B cell (primary cell): ENCODE results near the gene TMEM156. TPM values are rescaled to one million over a fixed set of nuclear protein-coding genes. Genes with fewer than 3 reads are reported as not detected.

Experiments
- ATAC-seq: fragments of 200-7000 bp; cut with Tn5 transposase; one replicate; pipeline ENCODE4 v1.10.0; 2021; ENCODE audit warnings: low read depth, mild to moderate bottlenecking, moderate number of reproducible peaks, moderate library complexity
- CTCF ChIA-PET: fragments of 350-600 bp; sonication (Branson Sonifier 250); formaldehyde crosslinking; loops from one replicate; lab custom pipeline; 2021; ENCODE audit warnings: antibody characterized with exemption, inconsistent platforms; lab: Charles Lee
- POLR2A ChIA-PET: fragments of 350-600 bp; sonication (Branson Sonifier 250); formaldehyde crosslinking; loops from one replicate; lab custom pipeline; 2021; ENCODE audit warnings: antibody characterized with exemption; lab: Charles Lee
- DNase-seq: peaks from one replicate; pipeline ENCODE4 v3.0.0; 2013
- H2AFZ ChIP-seq: 2 replicates; pipeline ENCODE4 v1.6.1; 2012; ENCODE audit warnings: mild to moderate bottlenecking, low read depth, low read length; ENCODE audit not compliant: insufficient read depth, poor library complexity, severe bottlenecking
- H3K27ac ChIP-seq, 2 donors: 1 replicate in 1 of 2; 2 replicates in 1 of 2; pipeline ENCODE4 v1.5.1; 2012 to 2013; ENCODE audit warnings: low read length in 2 of 2, mild to moderate bottlenecking in 2 of 2, moderate library complexity in 1 of 2
- H3K27me3 ChIP-seq, 4 experiments: fragments of 200-600 bp in 1 of 4; sonication (generic) in 1 of 4; replicated peaks in 1 of 4; 1 replicate in 2 of 4; 2 replicates in 2 of 4; pipeline versions ENCODE4 v1.6.1 to v1.7.0; 2013 to 2016; ENCODE audit warnings: low read length in 3 of 4, mild to moderate bottlenecking in 2 of 4, mixed read lengths in 1 of 4, moderate library complexity in 1 of 4; ENCODE audit not compliant: insufficient read depth in 4 of 4, control insufficient read depth in 3 of 4; ENCODE audit errors: control extremely low read depth in 1 of 4
- H3K36me3 ChIP-seq, 2 experiments: replicated peaks in 1 of 2; 1 replicate in 1 of 2; 2 replicates in 1 of 2; pipeline versions ENCODE4 v1.6.1 to v1.7.1; 2013; ENCODE audit warnings: low read length in 1 of 2; ENCODE audit not compliant: insufficient read depth in 2 of 2, control insufficient read depth in 1 of 2; ENCODE audit errors: control extremely low read depth in 1 of 2, extremely low read depth in 1 of 2
- H3K4me1 ChIP-seq, 2 donors: fragments of 200-600 bp in 1 of 2; sonication (generic) in 1 of 2; 1 replicate in 1 of 2; 2 replicates in 1 of 2; pipeline versions ENCODE4 v1.5.1 to v1.6.1; 2013 to 2017; ENCODE audit warnings: low read length in 2 of 2; ENCODE audit not compliant: control insufficient read depth in 2 of 2, insufficient read depth in 2 of 2
- H3K4me2 ChIP-seq: replicated peaks from 2 replicates; pipeline ENCODE3; 2012; ENCODE audit warnings: mild to moderate bottlenecking, low read depth, low read length; ENCODE audit not compliant: poor library complexity, severe bottlenecking
- H3K4me3 ChIP-seq, 5 experiments: fragments of 200-600 bp in 1 of 5; sonication (generic) in 1 of 5; 1 replicate in 3 of 5; 2 replicates in 2 of 5; pipeline versions ENCODE4 v1.5.1 to v1.7.0; 2011 to 2016; ENCODE audit warnings: low read length in 4 of 5, mild to moderate bottlenecking in 4 of 5, low read depth in 2 of 5, control low read depth in 1 of 5, moderate library complexity in 1 of 5; ENCODE audit not compliant: insufficient read depth in 1 of 5; ENCODE audit errors: control extremely low read depth in 1 of 5, extremely low read depth in 1 of 5
- H3K79me2 ChIP-seq: fragments of 200-600 bp; sonication (generic); one replicate; pipeline ENCODE4 v1.6.0; 2016; ENCODE audit warnings: low read length; ENCODE audit not compliant: control insufficient read depth, insufficient read depth
- H3K9ac ChIP-seq: fragments of 200-600 bp; sonication (generic); 2 replicates; pipeline ENCODE4 v1.6.1; 2017; ENCODE audit warnings: mild to moderate bottlenecking, low read length, moderate library complexity
- H3K9me3 ChIP-seq, 3 donors: one replicate each; pipeline versions ENCODE4 v1.6.1 to v1.7.1; 2013; ENCODE audit warnings: low read length in 2 of 3; ENCODE audit not compliant: control insufficient read depth in 2 of 3, insufficient read depth in 1 of 3; ENCODE audit errors: control extremely low read depth in 1 of 3
- H4K20me1 ChIP-seq: 2 replicates; pipeline ENCODE4 v1.6.0; 2012; ENCODE audit warnings: mild to moderate bottlenecking, low read length; ENCODE audit not compliant: insufficient read depth, control insufficient read depth, poor library complexity, severe bottlenecking
- H3K27ac Mint-ChIP-seq: one replicate; pipeline ENCODE4 v1.8.0; 2021; ENCODE audit warnings: mixed read lengths
- H3K27me3 Mint-ChIP-seq: one replicate; pipeline ENCODE4 v1.8.0; 2021; ENCODE audit warnings: mixed read lengths
- H3K4me1 Mint-ChIP-seq: one replicate; pipeline ENCODE4 v1.8.0; 2021; ENCODE audit warnings: mixed read lengths
- H3K4me3 Mint-ChIP-seq: one replicate; pipeline ENCODE4 v1.8.0; 2021; ENCODE audit warnings: mixed read lengths
- H3K9me3 Mint-ChIP-seq: one replicate; pipeline ENCODE4 v1.8.0; 2022; ENCODE audit warnings: mixed read lengths; ENCODE audit not compliant: insufficient read depth
- EZH2 ChIP-seq: IDR thresholded peaks from 2 replicates; pipeline ENCODE4 v1.6.1; 2012; ENCODE audit warnings: borderline replicate concordance, low read depth, mild to moderate bottlenecking, moderate library complexity, low read length; ENCODE audit not compliant: insufficient read depth, poor library complexity, severe bottlenecking
- WGBS: methylation state at CpG from one replicate; pipeline ENCODE4 v1.1.5; 2013; ENCODE audit warnings: missing lambda C conversion rate; ENCODE audit not compliant: insufficient coverage; 5-methylcytosine and 5-hydroxymethylcytosine counted together
- intact Hi-C: fragments of 100-400 bp; cut with micrococcal nuclease; formaldehyde crosslinking; loops from one replicate; pipeline ENCODE4 v1.10.0; 2022
- polyA plus RNA-seq: library from polyadenylated mRNA; depleted of rRNA; stranded (reverse); fragments of >200 nt; gene quantifications from 2 replicates; pipeline ENCODE4 v1.2.3, GENCODE V29; 2012
- total RNA-seq, 2 donors: library from RNA; stranded (reverse); fragments of 120-200 nt in 1 of 2; gene quantifications; 1 replicate in 1 of 2; 2 replicates in 1 of 2; pipeline versions ENCODE4 v1.2.3 to v1.2.4, GENCODE V29; 2013 to 2022
- TF ChIP-seq, protein P1 (sequence below): fragments of 200-600 bp; IDR thresholded peaks from one replicate; pipeline ENCODE4 v1.8.0; 2022; ENCODE audit warnings: antibody characterized with exemption, mild to moderate bottlenecking

The TMEM156 gene
- total and polyA plus RNA-seq, 2 donors (not counting 1 experiment from before 2014, with no cell fraction given), result 58.4 to 59.9 TPM

DNA sequence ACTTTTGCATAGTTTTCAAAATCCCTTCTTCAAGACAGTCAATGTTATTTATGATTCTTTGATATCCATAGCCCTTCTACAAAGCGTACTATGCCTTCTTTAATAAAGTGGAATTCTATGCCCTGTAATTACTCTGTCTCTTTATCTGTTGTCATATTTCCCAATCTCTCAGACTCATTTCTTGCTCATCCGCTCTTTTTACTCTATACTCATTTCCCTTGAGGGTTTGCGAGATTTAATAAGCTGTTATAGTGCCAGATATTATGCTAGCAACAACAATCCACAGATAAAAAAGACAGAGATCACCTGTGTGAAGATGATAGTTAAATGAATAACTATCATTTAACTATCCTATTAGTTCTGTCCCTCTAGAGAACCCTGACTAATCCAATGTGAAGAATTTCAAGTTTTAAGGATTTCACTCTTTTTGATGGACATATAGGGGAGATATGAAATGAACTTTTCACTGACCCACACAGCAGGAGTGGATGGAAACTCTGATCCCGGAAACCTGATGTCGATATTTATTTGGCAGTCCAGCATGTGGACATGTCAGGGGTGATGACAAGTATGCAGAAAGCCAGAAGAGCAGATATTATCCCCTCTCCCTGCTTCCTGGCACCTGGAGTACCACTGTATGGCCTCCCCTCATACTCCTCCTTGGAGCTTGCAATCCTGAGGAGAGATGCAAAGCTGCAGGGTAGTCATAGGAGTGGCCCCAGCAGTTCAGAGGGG, 49.7 kb downstream of the TMEM156 start:
- H3K4me1 Mint-ChIP-seq, result peaks cover 42% of the 10 kb centered on the region
- Histone ChIP-seq H2AFZ (no peak overlapping the region), H3K4me3 (no peak overlapping the region), H3K27me3 (no peaks in the 10 kb centered on the region), H3K36me3 (peaks cover 14 to 68% of the 10 kb centered on the region in 2 experiments), H3K9me3 (no peaks in the 10 kb centered on the region), H3K4me2 (no peak overlapping the region), H3K79me2 (peaks cover 13% of the 10 kb centered on the region), H3K27ac (no peak overlapping the region), H3K4me1 (peaks cover 29 to 32% of the 10 kb centered on the region in 2 donors), H4K20me1 (no peaks in the 10 kb centered on the region), H3K9ac (no peak overlapping the region)
- ATAC-seq (no peak), DNase-seq (no peak)
- no peaks in the 10 kb centered on the region for H3K9me3 Mint-ChIP-seq
- TF ChIP-seq, protein P1, sequence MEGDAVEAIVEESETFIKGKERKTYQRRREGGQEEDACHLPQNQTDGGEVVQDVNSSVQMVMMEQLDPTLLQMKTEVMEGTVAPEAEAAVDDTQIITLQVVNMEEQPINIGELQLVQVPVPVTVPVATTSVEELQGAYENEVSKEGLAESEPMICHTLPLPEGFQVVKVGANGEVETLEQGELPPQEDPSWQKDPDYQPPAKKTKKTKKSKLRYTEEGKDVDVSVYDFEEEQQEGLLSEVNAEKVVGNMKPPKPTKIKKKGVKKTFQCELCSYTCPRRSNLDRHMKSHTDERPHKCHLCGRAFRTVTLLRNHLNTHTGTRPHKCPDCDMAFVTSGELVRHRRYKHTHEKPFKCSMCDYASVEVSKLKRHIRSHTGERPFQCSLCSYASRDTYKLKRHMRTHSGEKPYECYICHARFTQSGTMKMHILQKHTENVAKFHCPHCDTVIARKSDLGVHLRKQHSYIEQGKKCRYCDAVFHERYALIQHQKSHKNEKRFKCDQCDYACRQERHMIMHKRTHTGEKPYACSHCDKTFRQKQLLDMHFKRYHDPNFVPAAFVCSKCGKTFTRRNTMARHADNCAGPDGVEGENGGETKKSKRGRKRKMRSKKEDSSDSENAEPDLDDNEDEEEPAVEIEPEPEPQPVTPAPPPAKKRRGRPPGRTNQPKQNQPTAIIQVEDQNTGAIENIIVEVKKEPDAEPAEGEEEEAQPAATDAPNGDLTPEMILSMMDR, result no peak
- TF ChIP-seq EZH2, result no peak
- H3K4me3 Mint-ChIP-seq, result no peak overlapping the region
- H3K27ac Mint-ChIP-seq, result peak overlapping the region; percentile 26
- H3K27me3 Mint-ChIP-seq, result no peaks in the 10 kb centered on the region
- intact Hi-C loops, result no loop called here
- no CpG with 5 or more reads among the region's 5 CpGs for WGBS
- CTCF ChIA-PET, result no interaction called here
- POLR2A ChIA-PET, result no interaction called here

- Mint-ChIP-seq H3K9me3 (no peaks in the 10 kb centered on the region), H3K27ac (no peak overlapping the region), H3K4me3 (no peak overlapping the region), H3K27me3 (no peaks in the 10 kb centered on the region), H3K4me1 (peaks cover 31% of the 10 kb centered on the region)
- ATAC-seq (no peak), DNase-seq (no peak)
- no peaks in the 10 kb centered on the region for H3K27me3 ChIP-seq
- H2AFZ ChIP-seq, result no peak overlapping the region
- no peak overlapping the region for H3K9ac ChIP-seq
- H4K20me1 ChIP-seq, result no peaks in the 10 kb centered on the region
- CTCF ChIA-PET, result interaction anchor here (1.1 kb wide), 1 partner anchor 79 kb away, joined by 3 read pairs; no protein-coding TSS in a partner anchor
- no peak overlapping the region for H3K4me2 ChIP-seq
- intact Hi-C loops, result no loop called here
- no peak overlapping the region for H3K4me3 ChIP-seq
- no peak overlapping the region for H3K27ac ChIP-seq
- WGBS, result 100% methylated on average over 1 of the region's 7 CpGs
- no peak for TF ChIP-seq EZH2
- TF ChIP-seq, protein P1, result no peak
- POLR2A ChIA-PET, result no interaction called here
- peaks cover 17 to 22% of the 10 kb centered on the region in 2 donors for H3K4me1 ChIP-seq
- peaks cover 13% of the 10 kb centered on the region for H3K79me2 ChIP-seq
- H3K9me3 ChIP-seq, result no peaks in the 10 kb centered on the region
- H3K36me3 ChIP-seq, result peaks cover 15 to 77% of the 10 kb centered on the region in 2 experiments
These were observed 51.1 kb downstream of the TMEM156 start for GRCh38 chr4:38980903-38981676.
